Measurements from ENCODE around the gene SYCE3. TPM values are rescaled to one million over a fixed set of nuclear protein-coding genes. Genes with fewer than 3 reads are reported as not detected.
"Not testable (repeated sequence)": the region's sequence is repeated elsewhere in the genome, so short reads cannot be mapped to it uniquely, and the experiment has no call there.

SYCE3 gene
- total RNA-seq, 1 donor from 2014 or later, result not detected

DNA sequence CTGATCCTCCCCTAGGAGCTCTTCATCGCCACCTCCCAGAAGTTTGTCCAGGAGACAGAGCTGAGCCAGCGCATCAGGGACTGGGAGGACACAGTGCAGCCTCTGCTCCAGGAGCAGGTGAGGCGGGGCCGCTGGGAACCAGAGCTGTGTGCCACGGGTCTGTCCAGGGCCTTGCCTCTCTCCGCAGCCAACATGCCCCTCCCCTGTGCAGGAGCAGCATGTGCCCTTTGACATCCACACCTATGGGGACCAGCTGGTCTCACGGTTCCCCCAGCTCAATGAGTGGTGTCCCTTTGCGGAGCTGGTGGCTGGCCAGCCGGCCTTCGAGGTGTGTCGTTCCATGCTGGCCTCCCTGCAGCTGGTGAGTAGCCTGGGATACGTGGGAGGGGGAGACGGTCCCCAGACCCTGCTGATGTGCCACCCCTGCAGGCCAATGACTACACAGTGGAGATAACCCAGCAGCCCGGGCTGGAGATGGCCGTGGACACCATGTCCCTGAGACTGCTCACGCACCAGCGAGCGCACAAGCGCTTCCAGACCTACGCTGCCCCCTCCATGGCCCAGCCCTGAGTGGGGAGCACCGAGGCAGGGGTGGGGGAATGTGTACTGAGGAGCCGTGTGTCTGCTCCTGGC, 39.8 kb downstream of the SYCE3 start:
- DNase-seq (ENCODE audit: low read depth), result no peak

DNA sequence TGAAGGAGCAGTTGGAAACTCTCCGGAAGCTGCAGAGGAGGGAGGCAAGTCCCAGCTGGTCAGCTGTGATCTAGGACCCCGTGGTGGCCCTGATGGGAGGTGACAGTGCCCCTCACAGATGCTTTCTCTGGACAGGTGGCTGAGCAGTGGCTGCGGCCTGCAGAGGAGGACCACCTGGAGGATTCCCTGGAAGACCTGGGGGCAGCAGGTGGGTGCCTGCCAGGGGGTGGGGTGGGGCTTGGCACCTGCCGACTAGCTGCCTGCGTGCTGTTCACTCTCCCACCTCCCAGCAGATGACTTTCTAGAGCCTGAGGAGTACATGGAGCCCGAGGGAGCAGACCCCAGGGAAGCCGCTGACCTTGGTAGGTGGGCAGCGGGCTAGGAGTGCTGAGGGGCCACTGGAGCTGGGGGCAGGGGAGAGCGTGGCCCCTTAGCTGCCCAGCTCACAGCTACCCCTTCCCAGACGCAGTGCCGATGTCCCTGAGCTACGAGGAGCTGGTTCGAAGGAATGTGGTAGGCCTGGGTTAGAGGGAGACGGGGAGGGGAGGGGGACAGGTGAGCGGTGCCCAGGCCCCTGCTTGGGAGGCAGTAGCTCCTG, 40.4 kb downstream of the SYCE3 start:
- DNase-seq (ENCODE audit: low read depth), result no peak

DNA sequence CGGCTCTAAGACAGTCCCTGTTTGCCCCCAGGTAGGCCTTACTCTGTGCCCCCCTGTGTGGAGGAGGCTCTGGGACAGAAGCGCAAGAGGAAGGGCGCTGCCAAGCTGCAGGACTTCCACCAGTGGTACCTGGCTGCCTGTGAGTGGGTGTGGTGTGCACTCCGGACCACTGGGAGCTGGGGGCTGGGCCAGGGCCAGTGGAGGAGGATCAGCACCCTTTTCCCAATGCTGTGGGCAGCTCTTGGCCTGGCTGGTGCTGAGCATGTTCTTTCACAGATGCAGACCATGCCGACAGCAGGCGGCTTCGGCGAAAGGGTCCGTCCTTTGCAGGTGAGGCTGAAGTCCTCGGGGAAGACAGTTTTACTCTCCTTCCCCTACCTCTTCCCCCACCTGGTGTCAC, 41.0 kb downstream of the SYCE3 start:
- no peak for DNase-seq (ENCODE audit: low read depth)

DNA sequence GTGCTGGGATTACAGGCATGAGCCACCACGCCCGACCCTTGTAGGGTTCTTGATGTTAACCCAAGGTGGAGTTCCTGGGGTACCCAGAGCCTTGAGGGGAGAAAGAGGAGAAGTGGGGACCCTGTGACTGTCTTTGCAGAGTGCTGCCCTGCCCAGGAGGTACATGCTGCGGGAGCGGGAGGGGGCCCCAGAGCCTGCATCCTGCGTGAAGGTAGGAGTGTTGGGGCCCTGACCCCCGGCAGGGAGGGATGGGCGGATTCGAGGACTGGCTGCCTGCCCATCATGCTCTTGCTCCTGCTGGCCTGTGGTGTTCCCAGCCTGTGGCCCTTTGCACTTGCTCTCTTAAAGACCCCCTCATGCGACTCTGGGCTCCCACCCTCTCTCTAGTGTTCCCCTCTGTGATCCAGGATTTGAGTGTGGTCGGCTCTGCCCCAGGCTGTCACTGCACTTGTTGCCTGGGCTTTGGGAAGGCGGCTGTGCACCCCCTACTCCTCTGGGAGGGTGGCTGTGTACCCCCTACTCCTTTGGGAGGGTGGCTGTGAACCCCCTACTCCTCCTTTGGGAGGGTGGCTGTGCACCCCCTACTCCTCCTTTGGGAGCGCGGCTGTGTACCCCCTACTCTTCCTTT, 41.8 kb downstream of the SYCE3 start:
- no peak for DNase-seq (ENCODE audit: low read depth)

DNA sequence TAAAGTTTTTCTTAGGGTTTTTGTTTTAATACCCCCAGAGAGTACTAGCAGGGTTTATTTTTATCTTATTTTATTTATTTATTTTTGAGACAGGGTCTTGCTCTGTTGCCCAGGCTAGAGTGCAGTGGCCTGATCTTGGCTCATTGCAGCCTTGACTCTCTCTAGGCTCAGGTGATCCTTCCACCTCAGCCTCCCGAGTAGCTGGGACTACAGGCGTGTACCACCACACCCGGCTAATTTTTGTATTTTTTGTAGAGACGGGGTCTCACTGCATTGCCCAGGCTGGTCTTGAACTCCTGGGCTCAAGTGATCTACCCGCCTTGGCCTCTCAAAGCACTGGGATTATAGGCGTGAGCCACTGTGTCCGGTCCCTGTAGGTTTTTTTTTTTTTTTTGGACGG, 42.5 kb downstream of the SYCE3 start:
- not testable (repeated sequence) for DNase-seq (ENCODE audit: low read depth)

DNA sequence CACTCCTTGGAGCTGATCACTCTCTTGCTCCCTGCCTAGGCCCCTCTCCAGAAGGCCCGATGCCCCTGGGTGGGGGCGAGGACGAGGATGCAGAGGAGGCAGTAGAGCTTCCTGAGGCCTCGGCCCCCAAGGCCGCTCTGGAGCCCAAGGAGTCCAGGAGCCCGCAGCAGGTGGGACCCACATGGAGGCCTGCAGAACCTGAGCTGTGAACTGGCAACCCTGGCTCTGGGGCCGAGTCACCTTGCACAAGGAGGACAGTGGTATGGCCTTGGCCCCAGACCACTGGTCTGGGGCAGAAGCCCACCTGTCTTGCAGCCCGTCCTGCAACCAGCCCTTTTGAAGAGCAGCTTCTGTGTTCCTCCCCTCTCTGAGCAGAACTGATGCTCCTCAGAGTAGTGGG, 43.6 kb downstream of the SYCE3 start:
- no peak for DNase-seq (ENCODE audit: low read depth)

DNA sequence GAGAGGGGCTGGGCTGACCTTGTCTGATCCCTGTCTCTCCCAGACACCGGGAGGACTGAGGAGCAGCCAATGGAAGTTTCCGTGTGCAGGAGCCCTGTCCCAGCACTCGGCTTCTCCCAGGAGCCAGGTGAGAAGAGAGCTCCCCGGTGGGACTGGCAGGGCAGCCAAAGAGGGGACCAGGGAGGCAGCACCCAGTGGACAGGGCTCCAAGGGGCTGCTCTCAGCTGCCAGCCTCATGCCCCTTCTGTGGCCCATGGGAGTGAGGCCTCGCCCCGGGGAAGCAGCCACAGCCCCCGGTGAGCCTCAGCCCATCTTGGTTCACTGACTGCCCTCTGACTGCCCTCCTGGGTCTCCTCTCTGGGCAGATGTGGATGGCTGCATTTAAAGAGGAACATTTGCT, 44.1 kb downstream of the SYCE3 start:
- no peak for DNase-seq (ENCODE audit: low read depth)

DNA sequence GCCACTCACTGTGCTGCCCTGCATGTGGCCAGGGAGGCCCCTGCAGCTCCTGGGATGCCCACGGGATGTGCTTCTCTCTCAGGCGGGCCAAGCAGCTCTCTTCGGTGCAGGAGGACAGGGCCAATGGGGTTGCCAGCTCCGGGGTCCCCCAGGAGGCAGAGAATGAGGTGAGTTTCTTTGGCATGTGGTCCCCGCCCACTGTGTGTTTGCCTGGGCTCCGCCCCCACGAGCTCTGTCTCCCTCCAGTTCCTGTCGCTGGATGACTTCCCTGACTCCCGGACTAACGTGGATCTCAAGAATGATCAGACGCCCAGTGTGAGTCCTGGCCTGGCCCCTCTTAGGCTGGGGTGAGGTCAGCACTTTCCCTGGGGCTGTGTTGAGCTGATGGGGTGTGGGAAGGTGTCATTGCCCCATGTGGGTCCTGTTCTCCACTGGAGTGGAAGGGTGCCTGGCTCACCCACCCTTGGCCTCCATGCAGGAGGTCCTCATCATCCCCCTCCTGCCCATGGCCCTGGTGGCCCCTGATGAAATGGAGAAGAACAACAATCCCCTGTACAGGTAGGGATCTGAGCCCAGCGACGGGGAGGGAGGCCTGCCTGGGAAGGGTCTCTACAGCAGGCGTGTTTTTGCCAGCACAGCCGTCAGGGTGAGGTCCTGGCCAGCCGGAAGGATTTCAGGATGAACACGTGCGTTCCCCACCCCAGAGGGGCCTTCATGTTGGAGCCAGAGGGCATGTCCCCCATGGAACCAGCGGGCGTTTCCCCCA, 45.0 kb downstream of the SYCE3 start:
- no peak for DNase-seq (ENCODE audit: low read depth)

DNA sequence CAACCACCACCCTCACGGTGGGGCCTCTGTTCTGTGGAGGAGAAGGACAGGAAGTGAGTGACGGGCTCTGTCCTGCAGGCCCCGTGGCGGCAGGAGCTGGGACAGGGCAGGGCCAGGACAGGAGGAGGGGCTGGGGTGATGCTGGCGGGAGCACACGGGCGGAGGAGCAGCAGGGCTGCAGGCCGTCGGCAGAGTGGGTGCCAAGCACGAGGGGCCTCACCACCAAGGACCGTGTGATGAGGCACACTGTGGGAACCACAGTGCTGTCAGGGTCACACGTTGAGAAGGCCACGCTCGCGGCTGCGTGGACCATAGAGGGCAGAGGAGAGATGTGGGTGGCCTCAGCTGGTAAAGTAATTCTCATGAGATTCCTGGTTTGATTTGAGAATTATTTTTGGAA, 45.8 kb downstream of the SYCE3 start:
- DNase-seq (ENCODE audit: low read depth), result no peak

DNA sequence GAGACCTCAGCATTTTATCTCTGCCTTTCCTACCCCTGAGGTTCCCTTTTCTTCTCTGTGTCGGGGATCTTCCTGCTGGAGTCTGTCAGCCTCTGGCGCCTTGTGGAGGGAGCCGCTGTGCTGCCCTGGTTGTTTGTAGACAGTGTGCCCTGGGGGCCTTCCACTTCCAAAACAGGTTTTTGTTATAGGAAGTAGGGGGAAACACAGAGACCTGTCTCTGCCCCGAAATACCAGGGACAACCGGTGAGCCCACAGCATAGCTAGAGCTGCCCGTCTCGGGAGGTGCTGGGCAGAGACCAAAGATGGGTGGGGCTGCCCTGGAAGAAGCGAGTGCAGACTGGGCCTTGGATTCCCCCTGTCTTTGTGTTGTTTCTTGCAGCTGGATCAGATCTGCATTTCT, 46.7 kb downstream of the SYCE3 start:
- no peak for DNase-seq (ENCODE audit: low read depth)

DNA sequence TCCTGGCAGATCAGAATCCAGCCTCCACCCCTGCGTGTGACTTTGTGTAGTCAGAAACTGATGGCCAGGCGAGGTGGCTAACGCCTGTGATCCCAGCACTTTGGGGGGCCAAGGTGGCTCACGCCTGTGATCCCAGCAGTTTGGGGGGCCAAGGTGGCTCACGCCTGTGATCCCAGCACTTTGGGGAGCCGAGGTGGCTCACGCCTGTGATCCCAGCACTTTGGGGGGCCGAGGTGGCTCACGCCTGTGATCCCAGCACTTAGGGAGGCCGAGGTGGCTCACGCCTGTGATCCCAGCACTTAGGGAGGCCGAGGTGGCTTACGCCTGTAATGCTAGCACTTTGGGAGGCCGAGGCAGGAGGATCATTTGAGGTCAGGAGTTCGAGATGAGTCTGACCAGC, 49.5 kb downstream of the SYCE3 start:
- no peak for DNase-seq (ENCODE audit: low read depth)

DNA sequence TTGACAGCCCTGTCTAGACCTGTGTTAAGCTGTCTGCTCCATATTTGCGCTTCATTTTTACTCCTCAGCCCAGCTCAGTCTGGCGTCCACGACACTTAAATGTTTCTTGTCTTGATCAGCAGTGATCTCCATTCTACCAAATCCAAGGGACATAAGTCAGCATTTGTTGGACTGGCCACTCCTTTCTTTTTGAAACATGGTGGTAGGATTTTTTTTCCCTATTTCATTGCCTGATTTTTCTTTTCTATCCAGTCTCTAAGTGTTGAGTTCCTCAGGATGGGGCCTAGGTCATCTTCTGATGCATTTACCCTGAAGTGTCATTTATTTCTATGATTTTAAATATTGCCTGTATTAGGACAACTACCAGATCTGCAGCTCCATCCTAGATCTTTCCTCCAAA, 53.8 kb downstream of the SYCE3 start:
- no peak for DNase-seq (ENCODE audit: low read depth)

DNA sequence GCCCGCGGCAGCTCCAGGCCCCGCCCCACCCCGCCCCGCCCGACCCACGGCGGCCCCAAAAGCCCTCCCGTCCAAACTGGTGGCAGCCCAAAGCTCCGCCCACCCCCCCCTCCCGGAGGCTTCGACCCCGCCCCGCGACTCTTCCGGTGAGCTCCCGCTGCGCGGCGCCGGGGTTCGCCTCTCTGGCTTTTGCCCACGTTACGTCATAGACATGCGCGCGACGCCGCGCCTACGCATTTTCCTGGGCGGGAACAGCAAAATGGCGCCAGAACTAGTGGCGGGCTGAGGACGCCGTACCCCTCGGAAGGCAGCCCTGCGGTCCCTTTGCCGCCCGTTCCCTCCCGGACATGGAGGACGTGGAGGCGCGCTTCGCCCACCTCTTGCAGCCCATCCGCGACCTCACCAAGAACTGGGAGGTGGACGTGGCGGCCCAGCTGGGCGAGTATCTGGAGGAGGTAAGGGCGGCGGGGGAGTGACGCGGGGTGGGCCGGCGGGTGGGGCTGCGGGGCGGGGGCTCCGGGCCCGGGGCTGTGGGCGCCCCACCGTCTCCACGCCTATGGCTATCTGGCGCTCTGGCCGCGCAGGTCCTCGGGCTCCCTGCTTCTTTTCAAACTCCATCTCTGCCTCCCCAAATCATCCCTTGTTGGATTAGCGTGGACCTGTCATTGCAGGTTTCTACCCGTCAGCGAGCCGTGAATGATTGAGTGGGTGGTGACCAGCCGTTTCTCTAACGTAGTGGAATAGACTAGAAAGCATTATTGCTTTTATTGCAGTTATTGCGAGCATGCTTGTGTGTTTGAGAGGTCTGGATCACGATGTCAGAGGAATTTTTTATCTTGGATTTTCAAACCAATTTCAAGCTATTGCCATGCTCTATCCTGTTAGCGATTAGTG, 54.5 kb downstream of the SYCE3 start, which contains the start of gene NCAPH2:
Gene NCAPH2, plus strand, starts transcription at position 234 of the 894 bp plus-strand sequence. Its CDS starts 114 bp downstream, at position 348.
- DNase-seq (ENCODE audit: low read depth), result peak; percentile 98

DNA sequence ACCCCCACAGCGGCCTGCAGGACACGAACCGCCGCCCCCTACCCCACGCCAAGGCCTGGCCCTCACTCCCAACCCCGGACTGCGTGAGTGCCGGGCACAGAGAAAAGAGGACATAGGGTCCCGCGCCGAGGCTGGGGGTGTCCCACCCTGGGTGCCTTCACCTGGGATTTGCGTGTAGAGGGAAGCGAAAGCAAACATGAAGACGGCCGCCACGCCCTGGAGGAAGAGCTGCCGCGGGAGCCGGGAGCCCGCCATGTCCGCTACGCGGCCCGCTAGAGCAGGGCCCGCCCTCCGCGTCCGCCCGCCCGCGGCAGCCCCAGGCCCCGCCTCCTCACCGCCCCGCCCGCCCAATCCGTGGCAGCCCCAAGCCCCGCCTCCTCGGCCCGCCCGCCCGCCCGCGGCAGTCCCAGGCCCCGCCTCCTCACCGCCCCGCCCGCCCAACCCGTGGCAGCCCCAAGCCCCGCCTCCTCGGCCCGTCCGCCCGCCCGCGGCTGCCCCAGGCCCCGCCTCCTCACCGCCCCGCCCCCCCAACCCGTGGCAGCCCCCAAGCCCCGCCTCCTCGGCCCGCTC, 55.2 kb downstream of the SYCE3 start, which contains the start of gene LMF2:
Gene LMF2, minus strand, starts transcription at position 282 of the 570 bp plus-strand sequence. Its CDS starts 27 bp downstream, at position 255.
- no peak for DNase-seq (ENCODE audit: low read depth)

DNA sequence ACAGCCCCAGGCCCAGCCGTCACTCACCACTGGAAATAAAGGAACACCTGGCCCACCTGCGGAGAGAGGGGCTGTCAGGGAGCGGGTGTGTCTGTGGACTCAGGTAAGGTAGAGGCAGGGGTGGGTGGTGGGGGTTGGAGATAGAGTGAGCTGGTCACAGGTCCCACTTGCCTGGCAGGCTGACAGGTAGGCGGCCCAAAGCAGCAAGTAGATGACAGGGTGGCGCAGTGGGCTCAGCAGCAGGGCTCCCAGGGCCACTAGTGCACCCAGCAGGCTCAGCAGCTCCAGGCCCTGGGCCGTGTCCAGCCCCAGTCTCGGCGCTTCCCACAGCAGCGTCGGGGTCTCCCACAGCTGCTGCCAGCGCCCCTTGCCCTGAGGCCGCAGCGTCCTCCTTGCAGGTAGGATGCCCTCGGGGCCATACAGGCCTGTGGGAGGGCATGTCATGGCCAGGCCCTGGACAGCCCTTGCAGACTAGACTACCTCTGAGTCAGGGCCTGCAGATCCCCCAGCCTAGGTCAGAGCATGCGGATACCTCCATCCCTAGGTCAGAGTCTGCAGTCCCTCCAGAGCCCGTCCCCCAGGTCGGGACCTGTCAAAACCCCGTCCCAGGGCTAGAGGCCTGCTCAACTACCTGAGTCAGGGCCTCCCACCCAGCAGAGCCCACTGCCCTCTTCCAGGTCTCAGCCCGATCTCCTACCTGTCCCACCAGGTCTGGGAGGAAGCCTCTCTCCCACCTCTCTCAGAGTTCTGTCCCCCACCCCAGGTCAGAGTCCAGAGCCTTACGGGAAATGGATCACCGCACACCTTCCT, 55.9 kb downstream of the SYCE3 start:
- DNase-seq (ENCODE audit: low read depth), result no peak

DNA sequence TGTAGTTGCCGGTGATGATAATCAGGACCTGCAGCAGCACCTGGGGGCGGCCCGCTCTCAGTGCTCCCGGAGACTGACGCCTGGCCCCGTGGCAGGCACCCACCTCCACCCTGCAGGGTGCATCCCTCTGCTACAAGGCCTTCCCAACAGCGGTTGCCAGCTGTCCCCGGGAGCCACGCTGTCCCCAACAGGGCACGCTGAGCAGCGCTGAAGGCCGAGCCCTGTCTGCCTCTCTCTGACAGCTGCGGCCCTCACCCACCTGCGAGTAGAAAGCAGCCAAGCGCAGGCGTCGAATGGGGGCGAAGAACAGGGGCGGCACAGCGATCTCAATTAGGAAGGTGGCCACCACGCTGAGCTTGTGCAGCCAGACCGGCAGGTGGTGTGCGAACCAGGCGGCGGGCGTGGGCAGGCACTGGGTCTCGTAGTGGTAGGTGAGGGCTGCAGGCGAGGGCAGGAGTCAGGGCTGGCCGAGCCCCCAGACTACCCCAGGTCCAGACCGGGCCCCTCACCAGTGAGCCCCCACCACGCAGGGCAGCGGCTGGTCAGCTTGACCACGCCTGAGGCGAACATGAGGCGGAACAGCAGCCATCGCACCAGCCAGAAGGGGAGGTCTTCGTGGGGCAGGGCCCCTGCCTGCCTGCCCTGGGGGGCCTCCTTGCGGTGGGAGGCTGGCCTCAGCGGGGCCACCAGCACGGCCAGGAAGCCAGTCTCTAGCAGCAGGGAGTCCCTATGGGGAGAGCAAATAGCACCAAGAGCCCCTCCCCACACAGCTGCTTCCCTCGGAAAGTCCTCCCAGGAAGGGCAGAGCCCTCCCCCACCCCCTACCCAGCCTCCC, 56.7 kb downstream of the SYCE3 start:
- no peak for DNase-seq (ENCODE audit: low read depth)

DNA sequence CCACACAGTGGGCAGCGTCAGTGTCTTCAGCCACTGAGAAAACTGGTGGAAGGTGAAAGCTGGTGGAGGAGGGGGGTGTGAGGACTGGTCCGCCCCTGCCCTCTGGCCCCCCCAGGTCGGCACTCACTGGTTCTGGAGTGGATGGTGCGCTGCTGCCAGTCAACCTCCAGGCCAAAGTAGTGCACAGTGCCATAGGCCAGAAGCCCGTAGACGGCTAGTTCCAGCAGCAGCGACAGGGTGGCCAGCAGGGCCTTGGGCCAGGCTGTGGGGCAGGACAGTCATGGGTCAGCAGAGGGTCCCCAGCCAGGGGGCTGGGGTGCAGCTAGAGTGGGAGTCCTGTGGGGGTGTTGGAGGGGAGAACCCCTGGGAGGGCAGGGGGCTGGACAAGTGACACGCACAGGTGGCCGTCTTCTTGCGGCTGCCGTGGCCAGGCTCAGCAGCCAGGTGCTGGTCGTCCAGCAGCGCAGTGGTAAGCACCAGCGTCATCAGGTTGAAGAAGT, 57.4 kb downstream of the SYCE3 start:
- no peak for DNase-seq (ENCODE audit: low read depth)

DNA sequence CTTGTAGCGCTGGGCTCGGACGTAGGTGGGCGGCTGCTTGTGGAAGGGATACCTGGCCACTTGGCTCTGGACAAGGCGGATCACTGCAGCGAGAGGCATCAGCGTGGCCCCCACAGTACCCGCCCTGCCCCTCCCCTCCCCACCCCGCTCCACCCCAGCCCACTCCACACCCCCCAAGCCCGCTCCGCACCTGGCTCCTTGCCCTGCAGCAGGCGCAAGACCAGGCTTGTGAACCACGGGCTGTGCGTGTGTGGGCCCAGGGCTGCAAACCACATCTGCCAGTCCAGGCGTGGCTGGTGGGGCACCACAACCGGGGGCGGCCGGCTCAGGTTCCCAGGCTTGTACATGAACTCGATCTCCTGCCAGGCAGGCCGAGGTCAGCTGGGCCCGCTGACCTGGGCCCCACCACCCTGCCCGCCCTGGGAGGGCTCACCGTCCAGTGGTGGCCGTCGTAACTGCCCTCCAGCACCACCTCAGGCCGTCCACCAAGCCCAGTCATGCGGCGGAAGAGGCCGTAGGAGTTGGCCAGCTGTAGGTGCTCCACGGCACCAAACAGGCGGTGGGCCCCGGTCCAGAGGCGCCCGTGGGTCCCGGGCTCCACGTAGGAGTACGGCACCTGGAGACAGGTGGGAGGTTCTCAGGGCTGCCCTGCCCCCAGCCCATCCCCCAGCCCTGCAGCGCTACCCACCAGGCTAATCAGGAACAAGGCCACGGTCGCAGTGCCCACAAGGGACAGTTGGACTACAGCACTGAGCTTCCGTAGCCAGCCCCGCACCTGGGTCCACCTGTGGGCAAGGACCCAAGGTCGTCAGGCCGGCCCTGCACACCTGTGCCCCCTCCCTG, 58.1 kb downstream of the SYCE3 start:
- DNase-seq (ENCODE audit: low read depth), result no peak

All from myocyte (in vitro differentiated cells).